Urinary bladder (tissue), 4 donors: ENCODE results near the gene SLC45A2. TPM values are rescaled to one million over a fixed set of nuclear protein-coding genes. Genes with fewer than 3 reads are reported as not detected.

Experiments
- DNase-seq: peaks from one replicate; pipeline ENCODE4 v3.0.0-alpha.2; 2015; ENCODE audit errors: extremely low spot score
- H3K27ac ChIP-seq: one replicate; pipeline ENCODE4 v1.5.1; 2013; ENCODE audit warnings: low read depth, mild to moderate bottlenecking, moderate library complexity
- H3K36me3 ChIP-seq: one replicate; pipeline ENCODE4 v1.6.1; 2013; ENCODE audit warnings: mild to moderate bottlenecking, moderate library complexity; ENCODE audit not compliant: insufficient read depth
- H3K4me1 ChIP-seq: one replicate; pipeline ENCODE4 v1.6.1; 2013; ENCODE audit warnings: mild to moderate bottlenecking, moderate library complexity; ENCODE audit not compliant: insufficient read depth
- H3K4me3 ChIP-seq: one replicate; pipeline ENCODE4 v1.5.1; 2013; ENCODE audit warnings: low read depth, low read length
- WGBS: extraction: QIAGEN DNeasy Blood & Tissue Kit; methylation state at CpG from one replicate; pipeline ENCODE4 v1.1.7; 2013; 5-methylcytosine and 5-hydroxymethylcytosine counted together
- polyA plus RNA-seq: library from polyadenylated mRNA; stranded (reverse); fragments of 200-250 nt; gene quantifications from one replicate; pipeline ENCODE4 v1.2.3, GENCODE V29; 2013
- total RNA-seq: library from RNA; depleted of rRNA; stranded (reverse); fragments of >200 nt; gene quantifications from one replicate; pipeline ENCODE4 v1.2.3, GENCODE V29; 2014
- donor health status: healthy with polysubstance abuse.
- donor health status: healthy.

SLC45A2 gene
- total and polyA plus RNA-seq, 2 donors, result not detected

DNA sequence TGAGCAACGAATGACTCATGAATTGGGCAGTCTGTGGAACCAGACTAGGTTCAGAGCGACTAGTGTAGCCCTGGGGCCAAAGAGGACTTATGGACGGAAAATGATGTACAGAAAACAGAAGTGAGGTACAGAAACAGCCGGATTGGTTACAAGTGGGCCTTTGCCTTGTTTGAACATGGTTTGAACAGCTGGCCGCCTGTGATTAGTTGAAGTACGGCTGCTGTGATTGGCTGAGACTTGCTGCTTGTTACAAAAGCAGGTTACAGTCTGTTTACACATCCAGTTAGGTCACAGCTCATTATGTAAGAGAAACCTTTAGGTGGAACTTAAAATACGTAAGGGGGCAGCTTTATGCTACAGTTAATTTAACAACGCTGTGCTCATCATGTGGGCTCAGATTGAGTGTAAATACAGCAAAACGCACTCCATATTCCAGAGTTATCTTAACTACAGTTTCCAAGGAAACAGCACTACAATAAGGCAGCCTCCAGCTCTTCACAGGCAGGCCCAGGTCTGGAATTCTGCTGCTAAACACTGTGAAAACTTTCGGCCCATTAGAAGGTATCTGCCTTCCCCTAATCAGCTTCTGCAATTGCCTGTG lies 16.8 kb upstream of the SLC45A2 start:
- no peaks in the 10 kb centered on the region for H3K4me1 ChIP-seq
- no peak for DNase-seq
- no peak overlapping the region for H3K27ac ChIP-seq
- 35% methylated on average over 10 of the region's 10 CpGs for WGBS
- no peak overlapping the region for H3K4me3 ChIP-seq
- H3K36me3 ChIP-seq, result no peaks in the 10 kb centered on the region

DNA sequence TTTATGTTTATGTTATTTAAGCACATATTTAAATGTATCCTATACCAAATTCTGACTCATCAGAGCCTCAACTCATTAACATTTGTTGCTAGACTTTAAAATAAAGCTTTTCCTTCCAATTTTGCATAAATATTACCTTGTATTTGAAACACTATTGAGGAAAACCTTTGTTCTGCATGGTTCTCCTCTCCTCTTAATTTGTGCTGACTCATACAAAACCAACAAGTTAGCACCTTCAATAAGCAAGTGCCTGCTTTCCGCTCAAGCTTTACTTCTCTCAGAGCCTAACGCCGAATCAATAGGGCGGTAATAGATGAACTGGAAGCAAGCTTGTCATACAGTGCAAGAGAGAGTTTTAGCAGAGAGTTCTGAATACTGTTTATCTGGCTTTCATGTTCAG lies 15.5 kb upstream of the SLC45A2 start:
- no peak overlapping the region for H3K4me3 ChIP-seq
- H3K36me3 ChIP-seq, result no peaks in the 10 kb centered on the region
- H3K4me1 ChIP-seq, result no peaks in the 10 kb centered on the region
- DNase-seq, result no peak
- H3K27ac ChIP-seq, result no peak overlapping the region
- WGBS, result 95% methylated on average over 4 of the region's 4 CpGs

DNA sequence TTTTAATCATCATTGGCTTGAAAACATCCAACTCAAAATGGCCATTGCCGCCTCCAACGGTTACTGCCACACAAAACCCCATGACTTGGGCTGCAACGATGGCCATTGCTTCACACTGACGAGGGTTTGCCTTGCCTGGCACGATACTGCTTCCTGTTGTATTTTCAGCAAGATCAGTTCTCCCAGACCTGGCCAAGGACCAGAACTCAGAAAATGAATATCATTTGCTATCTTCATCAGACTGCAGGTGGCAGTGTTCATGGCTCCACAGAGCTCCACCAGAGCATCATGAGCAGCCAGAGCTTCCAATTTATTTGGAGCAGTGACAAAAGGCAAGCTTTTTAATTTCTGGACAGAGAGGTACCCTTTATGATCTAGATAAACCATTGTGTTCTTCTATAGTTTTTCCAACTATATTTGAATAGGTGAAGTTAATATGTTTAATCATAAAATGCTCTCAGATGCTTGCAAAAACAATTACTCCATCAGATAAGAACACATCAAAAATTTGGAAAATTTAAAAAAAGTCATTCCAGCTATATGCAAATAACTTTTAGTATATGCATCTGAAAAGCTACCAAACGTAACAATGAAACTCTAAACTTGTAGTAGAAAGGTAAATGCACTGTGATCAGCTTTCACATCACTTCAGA lies 13.0 kb upstream of the SLC45A2 start:
- peak; percentile 40 for DNase-seq

DNA sequence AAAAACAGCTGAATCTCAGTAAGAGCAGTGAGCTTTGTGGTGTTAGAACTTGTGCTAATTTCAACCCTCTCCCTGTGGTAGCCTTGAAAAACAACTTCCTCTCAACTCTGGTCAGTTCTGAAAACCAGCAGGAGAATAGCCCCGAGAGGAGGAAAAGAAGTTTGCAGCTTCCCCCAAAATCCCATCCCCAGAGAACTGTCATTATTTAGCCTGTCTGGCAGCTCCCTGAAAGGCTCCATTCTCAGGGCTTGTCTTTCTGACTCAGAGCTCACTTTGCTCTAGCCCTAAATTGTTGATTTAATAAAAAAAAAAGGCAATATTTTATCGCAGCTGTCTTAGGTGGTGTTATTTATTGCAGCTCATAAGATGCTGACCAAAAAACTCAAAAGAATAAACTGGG lies 11.4 kb upstream of the SLC45A2 start:
- Histone ChIP-seq H3K4me3 (no peak overlapping the region), H3K4me1 (no peaks in the 10 kb centered on the region), H3K27ac (no peak overlapping the region), H3K36me3 (no peaks in the 10 kb centered on the region)
- DNase-seq, result no peak
- WGBS, result 59% methylated on average over 2 of the region's 2 CpGs

More for the DNA sequence above, 13.0 kb upstream of the SLC45A2 start:
- Histone ChIP-seq H3K4me3 (no peak overlapping the region), H3K27ac (no peak overlapping the region), H3K4me1 (no peaks in the 10 kb centered on the region), H3K36me3 (no peaks in the 10 kb centered on the region)
- 32% methylated on average over 6 of the region's 6 CpGs for WGBS

DNA sequence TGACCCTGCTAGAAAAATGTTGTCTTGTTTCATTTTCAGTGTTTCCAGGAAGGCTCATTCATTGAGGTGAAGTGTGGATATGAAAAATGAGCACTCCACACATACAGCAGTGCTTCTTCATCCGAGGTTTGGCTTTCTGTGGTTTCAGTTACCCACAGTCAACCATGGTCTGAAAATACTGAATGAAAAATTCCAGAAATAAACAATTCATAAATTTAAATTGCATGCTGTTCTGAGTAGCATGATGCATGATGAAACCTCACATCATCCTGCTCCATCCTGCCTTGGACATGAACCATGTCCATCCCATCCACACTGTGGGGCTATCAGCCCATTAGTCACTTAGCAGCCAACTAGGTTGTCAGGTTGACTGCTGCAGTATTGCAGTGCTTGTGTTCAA lies 10.4 kb upstream of the SLC45A2 start:
- Histone ChIP-seq H3K27ac (no peak overlapping the region), H3K36me3 (no peaks in the 10 kb centered on the region), H3K4me1 (no peaks in the 10 kb centered on the region), H3K4me3 (no peak overlapping the region)
- 46% methylated on average over 1 of the region's 1 CpG for WGBS
- no peak for DNase-seq

DNA sequence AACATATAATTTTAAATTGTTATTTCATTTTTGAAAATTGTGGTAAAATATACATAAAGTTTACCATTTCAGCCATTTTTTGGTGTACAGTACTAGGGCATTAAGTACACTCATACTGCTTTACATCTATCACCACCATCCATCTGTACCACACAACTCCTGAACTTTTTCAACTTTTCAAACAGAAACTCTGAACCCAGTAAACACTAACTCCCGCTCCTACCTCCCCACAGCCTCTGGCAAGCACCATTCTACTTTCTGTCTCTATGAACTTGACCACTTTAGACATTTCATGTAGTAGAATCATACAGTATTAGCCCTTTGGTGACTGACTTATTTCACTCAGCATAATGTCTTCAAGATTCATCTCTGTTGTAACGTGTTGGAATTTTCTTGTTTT lies 8.4 kb upstream of the SLC45A2 start:
- 89% methylated on average over 2 of the region's 2 CpGs for WGBS
- H3K27ac ChIP-seq, result no peak overlapping the region
- no peaks in the 10 kb centered on the region for H3K36me3 ChIP-seq
- no peak for DNase-seq
- H3K4me1 ChIP-seq, result no peaks in the 10 kb centered on the region
- H3K4me3 ChIP-seq, result no peak overlapping the region

DNA sequence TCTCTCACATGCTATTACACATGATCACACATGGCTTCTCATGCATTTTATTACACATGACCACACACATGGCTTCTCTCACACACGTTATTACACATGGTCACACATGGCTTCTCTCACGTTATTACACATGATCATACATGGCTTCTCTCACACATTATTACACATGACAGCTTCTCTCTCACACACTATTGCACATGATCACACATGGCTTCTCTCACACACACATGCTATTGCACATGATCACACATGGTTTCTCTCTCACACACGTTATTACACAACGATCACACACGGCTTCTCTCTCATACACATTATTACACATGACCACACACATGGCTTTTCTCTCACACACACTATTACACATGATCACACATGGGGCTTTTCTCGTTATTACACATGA lies 954 bp upstream of the SLC45A2 start:
- Histone ChIP-seq H3K27ac (no peak overlapping the region), H3K4me1 (no peaks in the 10 kb centered on the region), H3K4me3 (no peak overlapping the region), H3K36me3 (no peaks in the 10 kb centered on the region)
- DNase-seq, result no peak
- 98% methylated on average over 6 of the region's 6 CpGs for WGBS

DNA sequence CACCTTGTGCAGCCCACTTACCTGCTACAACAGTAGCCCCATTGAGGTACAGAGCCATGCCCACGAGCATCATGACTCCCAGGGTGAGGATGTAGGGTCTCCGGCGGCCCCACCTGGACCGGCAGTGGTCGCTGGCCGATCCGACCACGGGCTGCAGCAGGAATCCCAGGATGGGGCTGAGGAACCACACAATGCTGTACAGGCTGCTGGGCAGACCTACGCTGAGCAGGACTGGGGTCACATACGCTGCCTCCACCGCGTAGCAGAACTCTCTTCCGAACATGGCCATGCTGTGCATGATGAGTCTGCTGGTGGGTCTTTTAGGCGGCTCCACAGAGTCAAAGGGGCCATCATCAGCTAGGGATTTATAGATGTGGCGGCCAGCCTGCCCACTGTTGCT lies 315 bp downstream of the SLC45A2 start:
- H3K4me1 ChIP-seq, result no peaks in the 10 kb centered on the region
- H3K36me3 ChIP-seq, result no peaks in the 10 kb centered on the region
- H3K27ac ChIP-seq, result no peak overlapping the region
- 97% methylated on average over 15 of the region's 15 CpGs for WGBS
- no peak overlapping the region for H3K4me3 ChIP-seq
- no peak for DNase-seq

DNA sequence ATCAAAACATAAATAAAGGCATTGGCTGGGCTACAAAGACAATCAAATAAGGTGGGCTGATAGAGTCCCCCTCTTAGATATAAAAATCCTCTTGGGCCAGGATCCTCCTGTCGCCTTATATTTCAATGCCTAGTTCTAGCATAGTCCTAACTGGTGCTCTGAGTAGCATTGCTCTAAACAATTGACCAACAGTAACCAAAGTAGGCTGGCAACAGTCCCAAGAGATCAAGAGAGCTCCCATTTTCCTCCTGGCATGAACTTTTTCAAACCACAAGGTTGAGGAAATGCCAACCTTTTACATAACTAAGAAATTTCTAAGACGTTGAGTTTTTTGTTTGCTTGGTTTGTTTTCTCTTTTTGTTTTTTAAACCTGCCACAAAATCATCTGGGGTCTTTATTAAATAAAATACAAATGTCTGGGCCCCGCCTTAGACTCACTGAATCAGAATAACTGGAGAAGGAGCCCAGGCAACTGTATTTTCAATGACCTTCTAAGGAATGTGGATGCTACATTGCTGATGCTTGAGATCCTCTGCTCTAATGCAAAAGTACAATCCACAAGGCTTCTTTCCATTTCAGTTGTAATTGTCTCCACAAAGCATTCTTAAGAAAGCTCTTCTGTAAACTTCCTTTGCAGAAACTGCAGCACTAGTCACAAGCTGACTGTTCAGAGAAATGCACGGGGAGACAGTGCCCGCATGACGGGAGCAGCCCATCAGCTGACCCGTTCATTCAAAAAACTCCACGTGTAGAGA lies 2.9 kb downstream of the SLC45A2 start:
- no peak overlapping the region for H3K27ac ChIP-seq
- WGBS, result 61% methylated on average over 8 of the region's 8 CpGs
- no peak overlapping the region for H3K4me3 ChIP-seq
- no peaks in the 10 kb centered on the region for H3K4me1 ChIP-seq
- H3K36me3 ChIP-seq, result no peaks in the 10 kb centered on the region
- DNase-seq, result no peak

DNA sequence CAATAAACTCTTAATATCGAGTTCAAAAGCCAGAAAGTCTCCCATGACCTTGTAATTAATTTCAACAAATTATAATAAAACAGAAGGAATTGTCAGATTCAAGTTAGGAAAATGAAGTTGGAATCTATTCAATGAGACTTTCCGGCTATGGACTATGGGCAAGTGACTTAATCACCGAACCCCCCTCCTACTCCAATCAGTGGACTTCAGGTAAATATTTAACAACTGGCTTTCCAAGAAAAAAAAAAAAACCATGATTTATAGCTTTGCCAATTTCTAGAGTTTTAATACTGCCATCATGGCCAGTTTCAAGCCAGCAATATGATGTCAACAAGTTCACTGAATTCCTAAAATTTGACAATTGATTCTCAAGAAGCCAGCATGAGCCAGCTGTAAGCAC lies 4.5 kb downstream of the SLC45A2 start:
- Histone ChIP-seq H3K36me3 (no peaks in the 10 kb centered on the region), H3K4me3 (no peak overlapping the region), H3K4me1 (no peaks in the 10 kb centered on the region), H3K27ac (no peak overlapping the region)
- WGBS, result 91% methylated on average over 3 of the region's 3 CpGs
- DNase-seq, result no peak

DNA sequence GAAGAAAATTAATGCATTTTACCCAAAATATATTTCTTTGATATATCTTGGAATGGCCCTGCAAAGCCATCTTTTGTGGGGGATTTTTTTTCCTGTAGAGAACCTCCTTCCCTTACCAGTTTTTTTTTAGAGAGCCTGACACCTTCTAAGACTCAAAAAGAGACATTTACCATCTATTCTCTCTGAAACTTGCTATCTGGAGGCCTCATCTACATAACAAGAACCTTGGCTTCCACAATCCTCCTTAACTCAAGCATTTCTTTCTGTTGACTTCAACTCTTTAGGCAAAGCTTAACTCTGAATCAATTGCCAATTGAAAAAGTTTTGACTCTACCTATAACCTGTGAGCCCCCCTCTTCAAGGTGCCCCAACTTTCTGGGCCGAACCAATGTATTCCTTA lies 6.2 kb downstream of the SLC45A2 start:
- H3K36me3 ChIP-seq, result no peaks in the 10 kb centered on the region
- no peak for DNase-seq
- no peak overlapping the region for H3K4me3 ChIP-seq
- 96% methylated on average over 1 of the region's 1 CpG for WGBS
- no peak overlapping the region for H3K27ac ChIP-seq
- H3K4me1 ChIP-seq, result no peaks in the 10 kb centered on the region

DNA sequence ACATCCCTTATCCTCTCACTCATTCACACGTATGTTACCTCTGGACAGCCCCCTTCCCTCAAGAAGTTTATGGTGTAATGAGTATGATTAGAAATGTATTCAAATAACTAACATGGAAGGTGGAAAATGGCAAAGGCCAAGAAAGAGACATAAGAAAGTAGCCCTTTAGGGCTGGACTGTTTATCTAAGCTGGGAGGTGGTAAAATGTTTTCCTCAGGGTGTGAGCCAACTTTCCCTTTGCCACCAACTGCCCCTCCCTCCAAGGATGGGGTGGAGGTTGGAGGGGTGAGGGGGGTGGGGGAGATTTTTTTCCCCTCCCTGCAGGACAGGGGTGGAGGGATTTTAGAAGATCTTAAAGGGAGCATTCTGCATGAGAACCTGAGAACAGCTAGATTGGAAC lies 8.2 kb downstream of the SLC45A2 start:
- H3K4me3 ChIP-seq, result no peak overlapping the region
- WGBS, result 66% methylated on average over 1 of the region's 1 CpG
- no peaks in the 10 kb centered on the region for H3K36me3 ChIP-seq
- DNase-seq, result no peak
- H3K4me1 ChIP-seq, result no peaks in the 10 kb centered on the region
- H3K27ac ChIP-seq, result no peak overlapping the region

DNA sequence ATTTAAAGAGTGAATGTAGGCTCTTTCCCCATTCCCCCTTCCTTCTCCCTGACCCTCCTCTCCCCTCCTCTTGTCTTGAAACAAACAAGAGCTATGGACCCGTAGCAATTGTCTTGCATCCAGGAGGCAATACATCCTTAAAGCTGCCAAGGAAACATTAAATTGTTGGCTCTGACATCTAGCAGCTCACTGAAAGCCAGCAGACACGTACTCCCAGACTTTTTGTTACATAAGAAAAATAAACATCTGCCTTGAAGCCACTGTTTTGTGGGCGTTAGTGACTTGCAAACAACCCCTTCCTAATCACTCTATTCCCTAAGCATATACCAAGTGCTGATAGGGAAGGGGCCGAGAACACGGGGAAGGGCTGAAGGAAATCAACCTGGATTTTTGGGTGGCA lies 8.6 kb downstream of the SLC45A2 start:
- Histone ChIP-seq H3K27ac (no peak overlapping the region), H3K4me1 (no peaks in the 10 kb centered on the region), H3K36me3 (no peaks in the 10 kb centered on the region), H3K4me3 (no peak overlapping the region)
- DNase-seq, result no peak
- WGBS, result 24% methylated on average over 5 of the region's 5 CpGs

DNA sequence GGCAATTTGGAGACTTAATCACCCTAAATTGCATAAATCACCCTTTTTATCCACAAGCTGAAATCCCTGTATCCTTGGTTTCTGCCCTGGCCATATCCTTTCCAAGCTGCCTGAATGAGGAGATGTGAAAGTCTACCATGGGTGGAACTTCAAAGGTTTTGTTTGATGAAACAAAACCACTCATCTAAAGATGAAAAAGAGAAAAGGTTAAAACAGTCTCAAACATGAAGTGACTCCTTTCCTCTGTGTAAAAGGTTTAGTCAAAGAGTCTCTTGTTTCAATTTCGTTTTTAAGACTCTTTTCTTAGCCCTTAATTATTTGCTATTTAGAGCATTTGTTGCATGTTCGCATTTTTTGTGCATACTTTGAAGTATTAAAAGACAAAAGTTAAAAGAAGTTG lies 11.2 kb downstream of the SLC45A2 start:
- 81% methylated on average over 2 of the region's 2 CpGs for WGBS
- no peak for DNase-seq
- H3K4me1 ChIP-seq, result no peaks in the 10 kb centered on the region

More for the DNA sequence above, 11.2 kb downstream of the SLC45A2 start:
- H3K36me3 ChIP-seq, result no peaks in the 10 kb centered on the region
- no peak overlapping the region for H3K27ac ChIP-seq
- no peak overlapping the region for H3K4me3 ChIP-seq
